ENCODE data around the gene NTMT1. TPM values are rescaled to one million over a fixed set of nuclear protein-coding genes. Genes with fewer than 3 reads are reported as not detected.

Gene NTMT1
- total and polyA plus RNA-seq, 10 of the 15 experiments (the other 5 are each of a cell fraction or from before 2014, with no cell fraction given): 12.8 to 85.4 (median 39.3) TPM

DNA sequence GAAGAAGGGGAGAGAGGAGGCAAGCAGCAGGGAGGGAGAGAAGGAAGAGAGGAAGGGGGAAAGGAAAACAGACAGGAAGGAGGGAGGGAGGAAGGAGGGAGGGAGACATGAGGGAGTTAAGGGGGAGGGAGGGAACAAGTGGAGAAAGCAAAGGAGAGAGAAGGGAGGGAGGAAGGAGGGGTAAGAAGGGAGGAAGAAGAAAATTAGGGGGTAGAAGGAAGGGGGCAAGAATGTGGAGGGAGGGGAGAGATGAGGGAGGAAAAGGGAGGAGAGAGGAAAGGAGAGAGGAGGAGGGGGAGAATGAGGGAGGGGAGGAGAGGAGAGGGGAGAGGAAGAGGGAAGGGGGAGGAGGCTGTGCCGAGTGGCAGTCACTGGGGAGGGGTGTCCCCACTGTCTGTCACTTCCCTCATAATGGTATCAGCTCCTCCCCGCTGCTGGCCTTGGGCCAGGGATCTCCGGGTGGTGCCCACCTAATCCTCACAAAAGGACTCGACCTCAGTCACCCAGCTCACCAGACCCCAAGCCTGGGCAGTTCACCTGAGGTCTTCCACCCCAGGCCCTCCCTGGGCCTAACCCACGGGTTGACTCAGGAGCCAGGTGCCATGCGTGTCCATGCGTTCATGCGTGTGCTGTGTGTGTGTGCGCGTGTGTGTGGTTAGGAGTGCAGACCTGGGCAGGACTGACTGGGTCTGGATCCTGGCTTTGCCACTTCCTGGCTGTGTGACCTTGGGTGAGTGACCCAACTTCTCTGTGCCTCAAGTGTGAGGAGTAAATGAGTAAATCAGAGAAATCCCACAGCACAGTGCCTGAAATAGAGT is 23.2 kb upstream of the NTMT1 start (continued):
- TF ChIP-seq, protein P1, sequence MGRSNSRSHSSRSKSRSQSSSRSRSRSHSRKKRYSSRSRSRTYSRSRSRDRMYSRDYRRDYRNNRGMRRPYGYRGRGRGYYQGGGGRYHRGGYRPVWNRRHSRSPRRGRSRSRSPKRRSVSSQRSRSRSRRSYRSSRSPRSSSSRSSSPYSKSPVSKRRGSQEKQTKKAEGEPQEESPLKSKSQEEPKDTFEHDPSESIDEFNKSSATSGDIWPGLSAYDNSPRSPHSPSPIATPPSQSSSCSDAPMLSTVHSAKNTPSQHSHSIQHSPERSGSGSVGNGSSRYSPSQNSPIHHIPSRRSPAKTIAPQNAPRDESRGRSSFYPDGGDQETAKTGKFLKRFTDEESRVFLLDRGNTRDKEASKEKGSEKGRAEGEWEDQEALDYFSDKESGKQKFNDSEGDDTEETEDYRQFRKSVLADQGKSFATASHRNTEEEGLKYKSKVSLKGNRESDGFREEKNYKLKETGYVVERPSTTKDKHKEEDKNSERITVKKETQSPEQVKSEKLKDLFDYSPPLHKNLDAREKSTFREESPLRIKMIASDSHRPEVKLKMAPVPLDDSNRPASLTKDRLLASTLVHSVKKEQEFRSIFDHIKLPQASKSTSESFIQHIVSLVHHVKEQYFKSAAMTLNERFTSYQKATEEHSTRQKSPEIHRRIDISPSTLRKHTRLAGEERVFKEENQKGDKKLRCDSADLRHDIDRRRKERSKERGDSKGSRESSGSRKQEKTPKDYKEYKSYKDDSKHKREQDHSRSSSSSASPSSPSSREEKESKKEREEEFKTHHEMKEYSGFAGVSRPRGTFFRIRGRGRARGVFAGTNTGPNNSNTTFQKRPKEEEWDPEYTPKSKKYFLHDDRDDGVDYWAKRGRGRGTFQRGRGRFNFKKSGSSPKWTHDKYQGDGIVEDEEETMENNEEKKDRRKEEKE (IDR thresholded peaks at IDR 0.05): no peak
- TF ChIP-seq ESRRA (IDR thresholded peaks at IDR 0.05; ENCODE audit: low read length): no peak
- TF ChIP-seq CREM (IDR thresholded peaks at IDR 0.05; ENCODE audit: low read depth): no peak
- TF ChIP-seq SRF (IDR thresholded peaks at IDR 0.05; ENCODE audit: low read depth in 2 of 2, low read length in 2 of 2): no peak
- TF ChIP-seq, protein P2, sequence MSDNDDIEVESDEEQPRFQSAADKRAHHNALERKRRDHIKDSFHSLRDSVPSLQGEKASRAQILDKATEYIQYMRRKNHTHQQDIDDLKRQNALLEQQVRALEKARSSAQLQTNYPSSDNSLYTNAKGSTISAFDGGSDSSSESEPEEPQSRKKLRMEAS (IDR thresholded peaks at IDR 0.05; ENCODE audit: low read depth, low read length): no peak
- TF ChIP-seq, protein P3, sequence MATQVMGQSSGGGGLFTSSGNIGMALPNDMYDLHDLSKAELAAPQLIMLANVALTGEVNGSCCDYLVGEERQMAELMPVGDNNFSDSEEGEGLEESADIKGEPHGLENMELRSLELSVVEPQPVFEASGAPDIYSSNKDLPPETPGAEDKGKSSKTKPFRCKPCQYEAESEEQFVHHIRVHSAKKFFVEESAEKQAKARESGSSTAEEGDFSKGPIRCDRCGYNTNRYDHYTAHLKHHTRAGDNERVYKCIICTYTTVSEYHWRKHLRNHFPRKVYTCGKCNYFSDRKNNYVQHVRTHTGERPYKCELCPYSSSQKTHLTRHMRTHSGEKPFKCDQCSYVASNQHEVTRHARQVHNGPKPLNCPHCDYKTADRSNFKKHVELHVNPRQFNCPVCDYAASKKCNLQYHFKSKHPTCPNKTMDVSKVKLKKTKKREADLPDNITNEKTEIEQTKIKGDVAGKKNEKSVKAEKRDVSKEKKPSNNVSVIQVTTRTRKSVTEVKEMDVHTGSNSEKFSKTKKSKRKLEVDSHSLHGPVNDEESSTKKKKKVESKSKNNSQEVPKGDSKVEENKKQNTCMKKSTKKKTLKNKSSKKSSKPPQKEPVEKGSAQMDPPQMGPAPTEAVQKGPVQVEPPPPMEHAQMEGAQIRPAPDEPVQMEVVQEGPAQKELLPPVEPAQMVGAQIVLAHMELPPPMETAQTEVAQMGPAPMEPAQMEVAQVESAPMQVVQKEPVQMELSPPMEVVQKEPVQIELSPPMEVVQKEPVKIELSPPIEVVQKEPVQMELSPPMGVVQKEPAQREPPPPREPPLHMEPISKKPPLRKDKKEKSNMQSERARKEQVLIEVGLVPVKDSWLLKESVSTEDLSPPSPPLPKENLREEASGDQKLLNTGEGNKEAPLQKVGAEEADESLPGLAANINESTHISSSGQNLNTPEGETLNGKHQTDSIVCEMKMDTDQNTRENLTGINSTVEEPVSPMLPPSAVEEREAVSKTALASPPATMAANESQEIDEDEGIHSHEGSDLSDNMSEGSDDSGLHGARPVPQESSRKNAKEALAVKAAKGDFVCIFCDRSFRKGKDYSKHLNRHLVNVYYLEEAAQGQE (IDR thresholded peaks at IDR 0.05; ENCODE audit: low read depth, low read length): no peak
- no peak for TF ChIP-seq CBX3 (IDR thresholded peaks at IDR 0.05; ENCODE audit: borderline replicate concordance, low read depth)
- TF ChIP-seq, protein P4, sequence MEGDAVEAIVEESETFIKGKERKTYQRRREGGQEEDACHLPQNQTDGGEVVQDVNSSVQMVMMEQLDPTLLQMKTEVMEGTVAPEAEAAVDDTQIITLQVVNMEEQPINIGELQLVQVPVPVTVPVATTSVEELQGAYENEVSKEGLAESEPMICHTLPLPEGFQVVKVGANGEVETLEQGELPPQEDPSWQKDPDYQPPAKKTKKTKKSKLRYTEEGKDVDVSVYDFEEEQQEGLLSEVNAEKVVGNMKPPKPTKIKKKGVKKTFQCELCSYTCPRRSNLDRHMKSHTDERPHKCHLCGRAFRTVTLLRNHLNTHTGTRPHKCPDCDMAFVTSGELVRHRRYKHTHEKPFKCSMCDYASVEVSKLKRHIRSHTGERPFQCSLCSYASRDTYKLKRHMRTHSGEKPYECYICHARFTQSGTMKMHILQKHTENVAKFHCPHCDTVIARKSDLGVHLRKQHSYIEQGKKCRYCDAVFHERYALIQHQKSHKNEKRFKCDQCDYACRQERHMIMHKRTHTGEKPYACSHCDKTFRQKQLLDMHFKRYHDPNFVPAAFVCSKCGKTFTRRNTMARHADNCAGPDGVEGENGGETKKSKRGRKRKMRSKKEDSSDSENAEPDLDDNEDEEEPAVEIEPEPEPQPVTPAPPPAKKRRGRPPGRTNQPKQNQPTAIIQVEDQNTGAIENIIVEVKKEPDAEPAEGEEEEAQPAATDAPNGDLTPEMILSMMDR (IDR thresholded peaks at IDR 0.05 in 2 of 3, conservative IDR thresholded peaks at IDR 0.05 in 1 of 3; ENCODE audit: control insufficient read depth in 2 of 3, extremely low read depth in 1 of 3, insufficient read depth in 1 of 3, low read depth in 3 of 3, low read length in 3 of 3): no peak
- peak; percentile 73 for TF ChIP-seq DPF2 (IDR thresholded peaks at IDR 0.05)
- TF ChIP-seq, protein P5, sequence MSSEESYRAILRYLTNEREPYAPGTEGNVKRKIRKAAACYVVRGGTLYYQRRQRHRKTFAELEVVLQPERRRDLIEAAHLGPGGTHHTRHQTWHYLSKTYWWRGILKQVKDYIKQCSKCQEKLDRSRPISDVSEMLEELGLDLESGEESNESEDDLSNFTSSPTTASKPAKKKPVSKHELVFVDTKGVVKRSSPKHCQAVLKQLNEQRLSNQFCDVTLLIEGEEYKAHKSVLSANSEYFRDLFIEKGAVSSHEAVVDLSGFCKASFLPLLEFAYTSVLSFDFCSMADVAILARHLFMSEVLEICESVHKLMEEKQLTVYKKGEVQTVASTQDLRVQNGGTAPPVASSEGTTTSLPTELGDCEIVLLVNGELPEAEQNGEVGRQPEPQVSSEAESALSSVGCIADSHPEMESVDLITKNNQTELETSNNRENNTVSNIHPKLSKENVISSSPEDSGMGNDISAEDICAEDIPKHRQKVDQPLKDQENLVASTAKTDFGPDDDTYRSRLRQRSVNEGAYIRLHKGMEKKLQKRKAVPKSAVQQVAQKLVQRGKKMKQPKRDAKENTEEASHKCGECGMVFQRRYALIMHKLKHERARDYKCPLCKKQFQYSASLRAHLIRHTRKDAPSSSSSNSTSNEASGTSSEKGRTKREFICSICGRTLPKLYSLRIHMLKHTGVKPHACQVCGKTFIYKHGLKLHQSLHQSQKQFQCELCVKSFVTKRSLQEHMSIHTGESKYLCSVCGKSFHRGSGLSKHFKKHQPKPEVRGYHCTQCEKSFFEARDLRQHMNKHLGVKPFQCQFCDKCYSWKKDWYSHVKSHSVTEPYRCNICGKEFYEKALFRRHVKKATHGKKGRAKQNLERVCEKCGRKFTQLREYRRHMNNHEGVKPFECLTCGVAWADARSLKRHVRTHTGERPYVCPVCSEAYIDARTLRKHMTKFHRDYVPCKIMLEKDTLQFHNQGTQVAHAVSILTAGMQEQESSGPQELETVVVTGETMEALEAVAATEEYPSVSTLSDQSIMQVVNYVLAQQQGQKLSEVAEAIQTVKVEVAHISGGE (CRISPR knock-in tag; IDR thresholded peaks at IDR 0.05): no peak
- TF ChIP-seq TCF3 (IDR thresholded peaks at IDR 0.05; ENCODE audit: borderline replicate concordance, insufficient read depth, low read depth, low read length): no peak
- no peak for TF ChIP-seq ZZZ3 (IDR thresholded peaks at IDR 0.05; ENCODE audit: control insufficient read depth, insufficient read length, low read depth)
- no peak for TF ChIP-seq MEF2A (IDR thresholded peaks at IDR 0.05; ENCODE audit: insufficient read depth, low read depth, low read length)
- TF ChIP-seq, protein P6, sequence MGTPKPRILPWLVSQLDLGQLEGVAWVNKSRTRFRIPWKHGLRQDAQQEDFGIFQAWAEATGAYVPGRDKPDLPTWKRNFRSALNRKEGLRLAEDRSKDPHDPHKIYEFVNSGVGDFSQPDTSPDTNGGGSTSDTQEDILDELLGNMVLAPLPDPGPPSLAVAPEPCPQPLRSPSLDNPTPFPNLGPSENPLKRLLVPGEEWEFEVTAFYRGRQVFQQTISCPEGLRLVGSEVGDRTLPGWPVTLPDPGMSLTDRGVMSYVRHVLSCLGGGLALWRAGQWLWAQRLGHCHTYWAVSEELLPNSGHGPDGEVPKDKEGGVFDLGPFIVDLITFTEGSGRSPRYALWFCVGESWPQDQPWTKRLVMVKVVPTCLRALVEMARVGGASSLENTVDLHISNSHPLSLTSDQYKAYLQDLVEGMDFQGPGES (IDR thresholded peaks at IDR 0.05): no peak
- TF ChIP-seq RUNX3 (IDR thresholded peaks at IDR 0.05; ENCODE audit: low read length): 0 out of 2 replicates have a peak, but pooled peaks have one; percentile 28

All from GM12878 (cell line).